ENCODE measurements around the gene CCL11.

Gene CCL11

GRCh38 chr17:34301986-34302385 lies 16.4 kb downstream of the CCL11 start:
- in situ Hi-C loops (cut with HindIII; ENCODE audit: low pct_unique_long_range_greater_than_20kb, low sequenced_read_pairs): no loop called here
- DNase-seq (ENCODE audit: low read depth in 1 of 2, low spot score in 1 of 2): no peak
- TF ChIP-seq JUND (IDR thresholded peaks at IDR 0.05; ENCODE audit: low read depth): no peak

- DNase-seq (ENCODE audit: low read depth in 1 of 2, low spot score in 1 of 2): no peak
- in situ Hi-C loops (cut with HindIII; ENCODE audit: low pct_unique_long_range_greater_than_20kb, low sequenced_read_pairs): no loop called here
- TF ChIP-seq JUND (IDR thresholded peaks at IDR 0.05; ENCODE audit: low read depth): no peak
Measured at GRCh38 chr17:34302636-34303035, 17.1 kb downstream of the CCL11 start.

DNA sequence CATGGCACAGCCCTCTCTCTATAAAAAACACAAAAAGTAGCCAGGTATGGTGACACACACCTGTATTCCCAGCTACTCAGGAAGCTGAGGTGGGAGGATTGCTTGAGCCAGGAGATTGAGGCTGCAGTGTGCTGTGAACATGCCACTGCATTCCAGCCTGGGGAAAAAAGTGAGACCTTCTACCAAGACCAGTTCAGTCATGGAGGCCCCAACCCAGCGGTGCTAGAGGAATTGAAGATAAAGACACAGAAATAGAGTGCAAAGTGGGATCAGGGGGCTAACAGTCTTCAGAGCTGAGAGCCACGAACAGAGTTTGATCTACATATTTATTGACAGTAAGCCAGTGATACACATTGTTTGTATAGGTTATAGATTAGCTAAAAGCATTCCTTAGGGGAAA lies 18.1 kb downstream of the CCL11 start:
- in situ Hi-C loops (cut with HindIII; ENCODE audit: low pct_unique_long_range_greater_than_20kb, low sequenced_read_pairs): no loop called here
- no peak for TF ChIP-seq JUND (IDR thresholded peaks at IDR 0.05; ENCODE audit: low read depth)
- DNase-seq (ENCODE audit: low read depth in 1 of 2, low spot score in 1 of 2): no peak

DNA sequence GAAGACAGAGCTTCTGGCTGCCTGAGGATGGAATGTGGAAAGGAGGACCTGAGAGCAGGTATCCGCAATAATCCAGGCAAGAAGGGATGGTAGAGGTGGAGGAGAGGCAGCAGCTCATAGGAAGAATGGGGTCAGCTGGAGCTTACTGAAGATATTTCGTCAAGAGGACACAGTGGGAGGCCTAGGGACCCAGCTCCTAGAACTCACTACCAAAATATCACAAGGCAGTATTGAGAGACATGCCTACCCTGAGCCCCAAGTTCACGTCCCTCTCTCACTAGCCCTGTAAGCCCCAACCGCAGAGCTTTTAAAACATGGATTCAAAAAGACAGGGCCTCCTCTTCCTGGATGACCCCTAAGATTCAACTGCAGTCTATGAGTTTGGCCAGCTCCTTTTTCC lies 19.5 kb downstream of the CCL11 start:
- no peak for DNase-seq (ENCODE audit: low read depth in 1 of 2, low spot score in 1 of 2)
- in situ Hi-C loops (cut with HindIII; ENCODE audit: low pct_unique_long_range_greater_than_20kb, low sequenced_read_pairs): no loop called here
- TF ChIP-seq JUND (IDR thresholded peaks at IDR 0.05; ENCODE audit: low read depth): no peak

DNA sequence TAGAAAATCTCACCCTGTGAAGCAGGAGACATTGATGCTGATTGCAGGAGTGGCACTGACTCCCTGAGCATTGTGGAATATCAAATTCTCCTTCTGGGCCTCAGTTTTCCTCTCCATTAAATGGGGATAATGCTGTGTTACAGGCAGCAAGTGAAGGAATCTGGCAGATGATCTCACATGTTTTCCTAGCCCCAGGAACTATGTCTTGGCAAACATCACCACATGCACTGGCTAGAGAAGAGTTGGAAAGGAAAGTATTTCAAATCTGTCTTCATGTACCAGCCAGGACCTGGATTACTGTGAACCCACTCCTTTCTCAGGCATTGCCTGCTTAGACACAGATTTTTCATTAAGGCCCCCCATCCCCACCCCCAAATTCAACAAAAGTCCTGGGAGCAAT lies 20.1 kb downstream of the CCL11 start:
- TF ChIP-seq JUND (IDR thresholded peaks at IDR 0.05; ENCODE audit: low read depth): no peak
- in situ Hi-C loops (cut with HindIII; ENCODE audit: low pct_unique_long_range_greater_than_20kb, low sequenced_read_pairs): no loop called here
- no peak for DNase-seq (ENCODE audit: low read depth in 1 of 2, low spot score in 1 of 2)

- in situ Hi-C loops (cut with HindIII; ENCODE audit: low pct_unique_long_range_greater_than_20kb, low sequenced_read_pairs): no loop called here
- DNase-seq (ENCODE audit: low read depth in 1 of 2, low spot score in 1 of 2): peak; percentile 26 to 31
- no peak for TF ChIP-seq JUND (IDR thresholded peaks at IDR 0.05; ENCODE audit: low read depth)
Measured at GRCh38 chr17:34306466-34306865, 20.9 kb downstream of the CCL11 start.

DNA sequence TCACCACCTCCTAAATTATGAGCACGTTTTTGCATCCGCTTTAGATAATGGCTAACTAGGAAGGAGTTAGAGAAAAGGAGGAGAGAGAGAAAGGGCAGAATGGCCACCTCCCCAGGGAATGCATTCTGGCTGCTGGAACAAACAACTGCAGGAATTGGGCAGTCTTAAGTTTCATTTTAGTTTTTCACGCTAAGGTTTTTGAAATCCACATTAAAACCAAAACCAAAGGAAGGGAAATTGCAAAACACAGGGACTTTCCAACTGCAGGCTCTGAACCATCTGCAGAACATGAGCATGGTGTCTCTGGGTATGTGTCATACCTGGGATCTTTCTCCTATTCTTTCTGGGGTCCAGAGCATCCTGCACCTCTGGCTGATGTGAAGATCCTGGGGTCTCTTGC lies 21.6 kb downstream of the CCL11 start:
- TF ChIP-seq JUND (IDR thresholded peaks at IDR 0.05; ENCODE audit: low read depth): no peak
- DNase-seq (ENCODE audit: low read depth in 1 of 2, low spot score in 1 of 2): no peak
- in situ Hi-C loops (cut with HindIII; ENCODE audit: low pct_unique_long_range_greater_than_20kb, low sequenced_read_pairs): no loop called here

GRCh38 chr17:34308371-34308770 lies 22.8 kb downstream of the CCL11 start:
- in situ Hi-C loops (cut with HindIII; ENCODE audit: low pct_unique_long_range_greater_than_20kb, low sequenced_read_pairs): no loop called here
- no peak for TF ChIP-seq JUND (IDR thresholded peaks at IDR 0.05; ENCODE audit: low read depth)
- DNase-seq (ENCODE audit: low read depth in 1 of 2, low spot score in 1 of 2): no peak

- in situ Hi-C loops (cut with HindIII; ENCODE audit: low pct_unique_long_range_greater_than_20kb, low sequenced_read_pairs): no loop called here
- TF ChIP-seq JUND (IDR thresholded peaks at IDR 0.05; ENCODE audit: low read depth): no peak
- DNase-seq (ENCODE audit: low read depth in 1 of 2, low spot score in 1 of 2): no peak
Measured at GRCh38 chr17:34311291-34311690, 25.7 kb downstream of the CCL11 start.

DNA sequence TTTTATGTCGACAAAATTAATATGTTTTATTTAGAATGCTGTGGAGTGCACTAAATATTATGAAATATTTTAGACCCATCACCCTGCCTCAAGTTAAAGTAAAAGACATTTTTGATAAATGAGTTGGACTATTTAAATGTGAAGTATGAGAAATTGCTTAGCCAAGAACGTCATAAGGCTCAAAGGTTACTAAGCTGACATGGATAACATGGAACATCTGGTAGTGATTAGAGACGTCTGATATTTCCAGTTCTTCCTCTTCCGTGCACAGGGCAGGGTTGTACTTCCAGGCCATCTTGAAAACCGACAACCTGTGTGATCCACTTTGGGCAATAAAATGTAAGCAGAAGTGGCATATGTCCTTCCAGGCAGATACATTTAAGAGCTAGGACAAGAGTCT lies 26.5 kb downstream of the CCL11 start:
- no peak for DNase-seq (ENCODE audit: low read depth in 1 of 2, low spot score in 1 of 2)
- TF ChIP-seq JUND (IDR thresholded peaks at IDR 0.05; ENCODE audit: low read depth): no peak
- in situ Hi-C loops (cut with HindIII; ENCODE audit: low pct_unique_long_range_greater_than_20kb, low sequenced_read_pairs): no loop called here

DNA sequence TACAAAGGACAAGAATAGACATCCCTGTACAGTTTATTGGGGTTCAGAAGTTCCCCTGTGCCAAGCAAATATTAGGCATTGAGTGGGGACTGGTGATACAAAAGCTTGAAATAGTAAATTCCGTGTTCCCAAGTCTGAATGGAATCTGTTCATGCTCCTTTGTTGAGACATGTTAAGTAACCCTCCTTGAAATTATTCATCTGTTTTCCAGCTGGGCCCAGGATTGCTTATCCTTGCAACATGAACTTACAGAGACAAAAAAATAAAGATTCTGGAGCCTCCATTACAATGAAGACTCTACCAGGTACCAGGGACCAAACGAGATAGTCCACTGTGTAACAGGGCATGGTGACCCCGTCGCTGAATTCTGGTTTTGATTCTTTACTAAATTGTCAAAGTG lies 27.6 kb downstream of the CCL11 start:
- no peak for DNase-seq (ENCODE audit: low read depth in 1 of 2, low spot score in 1 of 2)
- TF ChIP-seq JUND (IDR thresholded peaks at IDR 0.05; ENCODE audit: low read depth): no peak
- in situ Hi-C loops (cut with HindIII; ENCODE audit: low pct_unique_long_range_greater_than_20kb, low sequenced_read_pairs): no loop called here

- no peak for TF ChIP-seq JUND (IDR thresholded peaks at IDR 0.05; ENCODE audit: low read depth)
- in situ Hi-C loops (cut with HindIII; ENCODE audit: low pct_unique_long_range_greater_than_20kb, low sequenced_read_pairs): no loop called here
- no peak for DNase-seq (ENCODE audit: low read depth in 1 of 2, low spot score in 1 of 2)
Measured at GRCh38 chr17:34314279-34314678, 28.7 kb downstream of the CCL11 start.

DNA sequence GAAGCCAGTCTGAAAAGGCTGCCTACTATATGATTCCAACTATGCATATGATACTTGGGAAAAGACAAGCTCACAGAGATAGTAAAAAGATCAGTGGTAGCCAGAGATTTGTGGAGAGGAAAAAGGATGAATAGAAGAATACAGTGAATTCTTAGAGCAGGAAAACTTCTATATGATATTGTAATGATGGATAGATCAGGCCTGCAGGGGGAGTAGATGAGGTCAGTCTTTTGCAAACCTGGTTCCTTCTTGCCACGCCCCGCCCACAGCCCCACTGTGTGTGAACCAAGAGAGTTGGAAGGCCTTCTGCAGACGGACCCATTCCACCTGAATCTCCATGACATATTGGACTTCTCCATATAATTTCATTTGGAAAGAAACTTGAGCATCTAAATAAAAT lies 32.9 kb downstream of the CCL11 start:
- no peak for TF ChIP-seq JUND (IDR thresholded peaks at IDR 0.05; ENCODE audit: low read depth)
- DNase-seq (ENCODE audit: low read depth in 1 of 2, low spot score in 1 of 2): peak in 1 of 2 experiments; percentile 9
- in situ Hi-C loops (cut with HindIII; ENCODE audit: low pct_unique_long_range_greater_than_20kb, low sequenced_read_pairs): no loop called here

GRCh38 chr17:34319039-34319483 lies 33.5 kb downstream of the CCL11 start, which contains the start of gene CCL8:
CCL8 (plus strand) TSS chr17:34319435; CDS start chr17:34319502, 67 bp downstream.
- in situ Hi-C loops (cut with HindIII; ENCODE audit: low pct_unique_long_range_greater_than_20kb, low sequenced_read_pairs): no loop called here
- no peak for TF ChIP-seq JUND (IDR thresholded peaks at IDR 0.05; ENCODE audit: low read depth)
- no peak for DNase-seq (ENCODE audit: low read depth in 1 of 2, low spot score in 1 of 2)

Measured in T47D (cell line).